Activated naive CD4-positive, alpha-beta T cell treated with anti-CD3 and anti-CD28 coated beads, Interleukin-2, amount 50 U/mL, for 72 hours (primary cell): ENCODE measurements around the gene SLC4A7. TPM values are rescaled to one million over a fixed set of nuclear protein-coding genes. Genes with fewer than 3 reads are reported as not detected.
A peak's percentile ranks its signal among the peaks of the same experiment; 100 is the strongest.
"Not testable (repeated sequence)": the region's sequence is repeated elsewhere in the genome, so short reads cannot be mapped to it uniquely, and the experiment has no call there.

Experiments
- ATAC-seq, 2 donors: fragments of 150-1000 bp; cut with Tn5 transposase; 2 replicates each; pipeline ENCODE4 v1.10.0; 2021; ENCODE audit warnings: mild to moderate bottlenecking in 2 of 2, moderate library complexity in 2 of 2
- DNase-seq, 2 donors: peaks; one replicate each; pipeline ENCODE4 v3.0.0; 2021 to 2022; ENCODE audit warnings: low spot score in 2 of 2
- H3K27ac Mint-ChIP-seq, 2 donors: one replicate each; pipeline ENCODE4 v1.8.0; 2022; ENCODE audit warnings: mild to moderate bottlenecking in 2 of 2, mixed read lengths in 2 of 2
- H3K36me3 Mint-ChIP-seq, 2 donors: one replicate each; pipeline ENCODE4 v1.8.0; 2022; ENCODE audit warnings: mixed read lengths in 2 of 2
- H3K9me3 Mint-ChIP-seq, 2 donors: one replicate each; pipeline ENCODE4 v1.8.0; 2022; ENCODE audit warnings: mixed read lengths in 2 of 2
- total RNA-seq, 2 donors: library from RNA; stranded (reverse); gene quantifications; one replicate each; pipeline ENCODE4 v1.2.3, GENCODE V29; 2022

The SLC4A7 gene
- total RNA-seq, 2 donors from 2014 or later, result 37.5 to 57.0 TPM

- peaks cover 5 to 12% of the 10 kb centered on the region in 2 donors for H3K36me3 Mint-ChIP-seq
- H3K9me3 Mint-ChIP-seq, result no peaks in the 10 kb centered on the region
- no peak for ATAC-seq
- H3K27ac Mint-ChIP-seq, result no peak overlapping the region
- no peak for DNase-seq
These were observed 91.1 kb downstream of the SLC4A7 start for GRCh38 chr3:27392950-27393679.

- H3K9me3 Mint-ChIP-seq, DNase-seq, ATAC-seq, H3K27ac Mint-ChIP-seq: not testable (repeated sequence)
- peaks cover 5 to 12% of the 10 kb centered on the region in 2 donors for H3K36me3 Mint-ChIP-seq
These were observed 91.8 kb downstream of the SLC4A7 start for GRCh38 chr3:27392414-27392813.

GRCh38 chr3:27391796-27392195 lies 92.4 kb downstream of the SLC4A7 start:
- ATAC-seq (no peak), DNase-seq (no peak)
- H3K27ac Mint-ChIP-seq, result no peak overlapping the region
- no peaks in the 10 kb centered on the region for H3K9me3 Mint-ChIP-seq
- H3K36me3 Mint-ChIP-seq, result peaks cover 5 to 12% of the 10 kb centered on the region in 2 donors

- no peaks in the 10 kb centered on the region for H3K9me3 Mint-ChIP-seq
- peaks cover 0 to 6% of the 10 kb centered on the region in 2 donors for H3K36me3 Mint-ChIP-seq
- ATAC-seq, result no peak
- DNase-seq, result no peak
- no peak overlapping the region for H3K27ac Mint-ChIP-seq
These were observed 96.6 kb downstream of the SLC4A7 start for GRCh38 chr3:27387625-27388024.

- no peak for DNase-seq
- no peak overlapping the region for H3K27ac Mint-ChIP-seq
These were observed 98.7 kb downstream of the SLC4A7 start for GRCh38 chr3:27385504-27385903.

GRCh38 chr3:27384191-27384590 lies 100.0 kb downstream of the SLC4A7 start:
- no peaks in the 10 kb centered on the region for H3K9me3 Mint-ChIP-seq
- DNase-seq, result no peak
- H3K27ac Mint-ChIP-seq, result no peak overlapping the region
- ATAC-seq, result no peak
- no peaks in the 10 kb centered on the region for H3K36me3 Mint-ChIP-seq

More at GRCh38 chr3:27385504-27385903, 98.7 kb downstream of the SLC4A7 start:
- H3K9me3 Mint-ChIP-seq, result no peaks in the 10 kb centered on the region
- H3K36me3 Mint-ChIP-seq, result no peaks in the 10 kb centered on the region
- ATAC-seq, result no peak

GRCh38 chr3:27380433-27381357 lies 103.5 kb downstream of the SLC4A7 start:
- DNase-seq, result no peak
- ATAC-seq, result peak in 1 of 2 donors; percentile 63
- H3K36me3 Mint-ChIP-seq, result no peaks in the 10 kb centered on the region
- no peak overlapping the region for H3K27ac Mint-ChIP-seq
- no peaks in the 10 kb centered on the region for H3K9me3 Mint-ChIP-seq

GRCh38 chr3:27378331-27378730 lies 105.9 kb downstream of the SLC4A7 start:
- Mint-ChIP-seq H3K36me3 (no peaks in the 10 kb centered on the region), H3K9me3 (no peaks in the 10 kb centered on the region), H3K27ac (peak overlapping the region in 1 of 2 donors; percentile 34)
- DNase-seq, result no peak
- no peak for ATAC-seq

GRCh38 chr3:27376109-27376772 lies 107.9 kb downstream of the SLC4A7 start:
- no peaks in the 10 kb centered on the region for H3K36me3 Mint-ChIP-seq
- H3K27ac Mint-ChIP-seq, result no peak overlapping the region
- H3K9me3 Mint-ChIP-seq, result no peaks in the 10 kb centered on the region
- ATAC-seq, result no peak
- no peak for DNase-seq

GRCh38 chr3:27368831-27369607 lies 115.2 kb downstream of the SLC4A7 start, which contains the start of gene NEK10:
Gene NEK10 (minus strand): TSS chr3:27369383. CDS start chr3:27352882, 16,501 bp downstream.
- Mint-ChIP-seq H3K27ac (peak within 1 kb of the TSS; percentile 66 to 76), H3K9me3 (no peaks in the 10 kb centered on the region), H3K36me3 (no peaks in the 10 kb centered on the region)
- ATAC-seq, result peak; percentile 93 to 99
- peak; percentile 78 to 85 for DNase-seq

GRCh38 chr3:27366062-27366591 lies 118.1 kb downstream of the SLC4A7 start:
- no peaks in the 10 kb centered on the region for H3K9me3 Mint-ChIP-seq

GRCh38 chr3:27360113-27361078 lies 123.8 kb downstream of the SLC4A7 start:
- ATAC-seq (no peak), DNase-seq (no peak)
- no peaks in the 10 kb centered on the region for H3K9me3 Mint-ChIP-seq
- no peaks in the 10 kb centered on the region for H3K36me3 Mint-ChIP-seq
- H3K27ac Mint-ChIP-seq, result no peak overlapping the region

More at GRCh38 chr3:27366062-27366591, 118.1 kb downstream of the SLC4A7 start:
- Mint-ChIP-seq H3K27ac (no peak overlapping the region), H3K36me3 (no peaks in the 10 kb centered on the region)
- no peak for DNase-seq
- no peak for ATAC-seq

GRCh38 chr3:27358372-27358771 lies 125.8 kb downstream of the SLC4A7 start:
- H3K27ac Mint-ChIP-seq, result no peak overlapping the region
- H3K36me3 Mint-ChIP-seq, result no peaks in the 10 kb centered on the region
- ATAC-seq, result no peak
- no peaks in the 10 kb centered on the region for H3K9me3 Mint-ChIP-seq
- no peak for DNase-seq

GRCh38 chr3:27357665-27358258 lies 126.4 kb downstream of the SLC4A7 start:
- Mint-ChIP-seq H3K9me3 (no peaks in the 10 kb centered on the region), H3K27ac (no peak overlapping the region), H3K36me3 (no peaks in the 10 kb centered on the region)
- DNase-seq (peak in 1 of 2 donors; percentile 62), ATAC-seq (peak; percentile 86 to 90)
